NK-92 (cell line): ENCODE data around the gene FBL.

Experiments used
- DNase-seq: peaks from one replicate; lab custom pipeline; 2025; ENCODE audit not compliant: unreplicated experiment; lab: John Stamatoyannopoulos, UW

FBL gene

GRCh38 chr19:39843919-39844793 lies 2.0 kb downstream of the FBL start:
- no peak for DNase-seq

GRCh38 chr19:39842693-39843435 lies 3.3 kb downstream of the FBL start:
- no peak for DNase-seq

- DNase-seq = no peak
Measured at GRCh38 chr19:39841041-39841440, 5.1 kb downstream of the FBL start.

GRCh38 chr19:39840492-39840891 lies 5.7 kb downstream of the FBL start:
- no peak for DNase-seq

- DNase-seq = no peak
Measured at GRCh38 chr19:39839678-39840327, 6.4 kb downstream of the FBL start.

DNA sequence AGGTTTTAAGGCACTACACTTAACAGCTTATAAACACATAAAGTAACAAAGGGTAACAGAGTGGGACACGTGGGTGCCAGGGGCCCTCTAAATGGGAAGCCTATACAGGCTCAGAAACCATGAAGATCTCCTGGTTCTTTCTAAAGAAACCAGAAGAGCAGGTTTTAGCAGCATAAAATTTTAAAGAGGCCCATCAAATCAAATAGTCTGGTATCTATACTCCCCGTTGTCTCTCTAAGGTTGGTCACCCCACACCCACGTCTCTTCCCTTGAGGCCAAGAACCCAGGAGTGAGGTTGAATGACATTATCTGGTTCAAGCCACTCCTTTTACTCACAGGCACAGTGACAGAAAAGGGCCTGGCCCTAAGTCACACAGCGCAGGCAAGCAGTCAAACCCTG lies 7.6 kb downstream of the FBL start:
- DNase-seq = no peak

DNA sequence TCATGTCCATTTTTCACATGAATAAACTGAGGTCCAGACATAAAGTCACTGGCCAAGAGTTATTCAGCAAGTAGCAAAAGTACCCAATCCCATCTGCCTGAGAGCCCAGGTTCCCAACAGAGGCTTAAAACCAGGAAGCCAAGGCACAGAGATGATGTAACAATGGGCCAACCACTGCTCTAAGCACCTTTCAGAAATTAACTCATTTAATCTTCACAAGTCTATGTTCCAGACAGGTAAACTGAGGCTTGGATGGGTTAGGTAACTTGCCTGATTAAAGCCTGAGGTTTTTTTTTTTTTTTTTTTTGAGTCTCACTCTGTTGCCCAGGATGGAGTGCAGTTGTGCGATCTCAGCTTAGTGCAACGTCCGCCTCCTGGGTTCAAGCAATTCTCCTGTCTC lies 8.2 kb downstream of the FBL start:
- DNase-seq = no peak

- no peak for DNase-seq
Measured at GRCh38 chr19:39834287-39834841, 11.8 kb downstream of the FBL start.

- DNase-seq = peak; percentile 85
Measured at GRCh38 chr19:39833464-39834286, 12.5 kb downstream of the FBL start, which contains the start of gene DYRK1B. Gene DYRK1B (minus strand): TSS chr19:39834162. CDS start chr19:39831867, 2,295 bp downstream.

GRCh38 chr19:39833160-39833463 lies 13.1 kb downstream of the FBL start:
- DNase-seq = no peak

- DNase-seq = no peak
Measured at GRCh38 chr19:39832341-39833083, 13.7 kb downstream of the FBL start.

GRCh38 chr19:39831679-39832078 lies 14.5 kb downstream of the FBL start:
- DNase-seq = no peak

DNA sequence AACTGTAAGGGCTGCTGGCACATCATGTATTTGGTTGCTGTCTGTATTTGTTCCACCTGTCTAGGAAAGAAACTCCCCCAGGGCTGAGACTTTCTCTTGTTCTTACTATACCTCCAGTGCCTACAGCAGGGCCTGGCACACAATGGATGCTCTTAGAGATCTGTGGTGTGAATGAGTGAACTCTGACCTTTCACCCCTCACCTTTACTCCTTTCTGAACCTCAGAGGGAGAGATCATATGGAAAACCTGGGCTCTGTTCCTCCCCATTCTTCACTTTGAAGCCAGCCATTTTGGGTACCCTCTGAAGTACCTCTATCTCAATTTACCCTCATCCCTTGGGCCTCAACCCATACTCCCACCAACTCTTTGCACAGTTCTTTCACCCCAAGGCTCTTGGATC lies 15.3 kb downstream of the FBL start:
- DNase-seq = no peak

DNA sequence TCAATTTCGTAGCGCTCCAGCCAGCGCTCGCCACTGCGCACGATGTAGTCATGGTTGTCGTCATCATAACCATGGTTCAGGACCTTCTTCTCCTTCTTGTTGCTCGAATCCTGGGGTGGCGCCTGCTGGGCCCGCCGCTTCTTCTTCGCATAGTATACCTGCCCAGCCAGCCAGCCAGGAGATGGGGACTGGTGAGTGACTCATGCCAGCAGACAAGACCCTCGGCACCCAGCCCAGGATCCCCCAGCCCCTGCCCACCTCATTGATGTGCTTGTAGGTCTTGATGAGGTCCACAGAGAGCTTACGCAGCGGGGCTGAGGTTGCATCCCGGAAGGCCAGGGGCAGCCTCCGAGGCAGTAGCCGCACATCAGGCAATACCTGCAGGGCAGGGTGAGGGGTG lies 15.8 kb downstream of the FBL start:
- DNase-seq = no peak

DNA sequence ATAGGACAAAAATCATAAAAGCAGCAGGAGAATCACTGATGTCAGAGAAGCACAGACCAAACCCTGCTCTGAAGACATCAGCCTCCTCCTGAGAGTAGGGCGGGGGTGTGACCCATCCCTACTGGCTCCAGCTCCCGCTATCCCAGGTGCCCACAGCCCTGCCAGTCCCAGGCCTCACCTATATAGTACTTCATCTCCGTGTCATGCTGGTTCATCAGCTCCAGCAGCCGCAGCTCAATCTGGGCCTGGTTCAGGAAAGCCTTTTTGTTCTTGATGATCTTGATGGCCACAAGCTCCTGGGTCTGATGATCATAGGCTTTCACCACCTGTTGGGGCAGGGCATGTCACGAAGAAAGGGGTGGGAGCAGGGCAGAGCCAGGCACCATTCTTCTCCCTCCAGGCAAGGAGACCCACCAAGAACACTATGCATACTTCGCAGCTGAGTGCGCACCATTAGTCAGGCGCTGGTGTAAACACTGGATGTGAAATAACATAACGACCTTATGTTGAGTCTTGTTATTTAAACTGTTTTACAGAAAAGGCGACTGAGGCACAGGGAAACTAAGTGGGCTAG lies 16.4 kb downstream of the FBL start:
- DNase-seq = no peak

DNA sequence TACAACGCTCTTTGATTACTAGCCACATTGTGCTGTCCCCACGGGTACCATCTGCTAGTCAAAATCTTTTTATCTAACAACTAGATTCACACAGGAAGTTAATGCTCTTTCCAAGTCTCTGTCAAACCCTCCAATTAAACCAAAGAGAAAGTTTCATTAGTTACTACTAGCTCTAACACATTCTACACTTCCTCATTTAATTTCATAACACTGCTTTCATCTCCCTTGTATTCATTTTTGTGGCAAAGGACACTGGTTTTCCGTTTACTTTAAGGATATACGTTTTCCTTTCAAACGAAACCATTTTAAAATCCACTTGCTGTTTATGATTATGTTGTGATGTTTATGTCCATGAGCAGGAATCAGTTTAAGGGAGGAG lies 17.5 kb downstream of the FBL start:
- DNase-seq = no peak

DNA sequence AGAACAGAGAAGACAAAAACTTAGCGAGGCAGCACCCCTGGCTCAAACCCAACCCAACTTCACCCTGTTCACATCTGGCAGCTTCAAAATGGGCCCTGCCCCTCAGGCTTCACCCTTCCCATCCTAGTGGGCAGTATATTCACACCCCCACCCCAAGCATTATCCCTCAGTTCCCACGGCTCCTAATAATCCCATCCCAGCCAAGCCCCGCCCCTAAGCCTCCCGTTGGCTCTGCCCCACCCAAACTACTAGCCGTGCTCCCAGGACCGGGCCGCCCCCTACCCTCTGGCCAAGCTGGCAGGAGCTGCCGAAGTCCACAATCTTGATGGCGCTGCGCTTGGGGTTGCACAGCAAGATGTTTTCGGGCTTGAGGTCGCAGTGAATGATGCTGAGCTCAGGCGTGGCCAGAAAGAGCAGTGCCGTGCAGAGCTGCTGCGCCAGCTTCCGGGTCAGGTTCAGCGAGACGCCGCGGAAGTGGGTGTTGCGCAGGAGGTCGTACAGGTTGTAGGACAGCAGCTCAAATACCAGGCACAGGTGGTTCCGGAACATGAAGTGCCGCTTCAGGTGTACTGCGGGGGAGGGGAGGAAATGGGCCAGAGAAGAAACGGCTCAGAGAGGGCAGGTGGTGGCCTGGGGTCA lies 18.0 kb downstream of the FBL start:
- no peak for DNase-seq

GRCh38 chr19:39827216-39827615 lies 19.0 kb downstream of the FBL start:
- no peak for DNase-seq

- no peak for DNase-seq
Measured at GRCh38 chr19:39826311-39826945, 19.8 kb downstream of the FBL start.
